Glomerular endothelial cell (primary cell): Measurements from ENCODE around the gene HIC2. TPM values are rescaled to one million over a fixed set of nuclear protein-coding genes. Genes with fewer than 3 reads are reported as not detected.
"Not testable (repeated sequence)": the region's sequence is repeated elsewhere in the genome, so short reads cannot be mapped to it uniquely, and the experiment has no call there.

ENCODE experiments used
- DNase-seq: peaks from one replicate; pipeline ENCODE4 v3.0.0-alpha.2; 2011; ENCODE audit warnings: low read depth, low spot score; ENCODE audit errors: extremely low read depth
- total RNA-seq: library from RNA; depleted of rRNA; stranded (reverse); fragments of >200 nt; gene quantifications from 2 replicates; pipeline ENCODE4 v1.2.3, GENCODE V29; 2015

Gene HIC2
- total RNA-seq, 1 donor from 2014 or later: 6.2 TPM

DNA sequence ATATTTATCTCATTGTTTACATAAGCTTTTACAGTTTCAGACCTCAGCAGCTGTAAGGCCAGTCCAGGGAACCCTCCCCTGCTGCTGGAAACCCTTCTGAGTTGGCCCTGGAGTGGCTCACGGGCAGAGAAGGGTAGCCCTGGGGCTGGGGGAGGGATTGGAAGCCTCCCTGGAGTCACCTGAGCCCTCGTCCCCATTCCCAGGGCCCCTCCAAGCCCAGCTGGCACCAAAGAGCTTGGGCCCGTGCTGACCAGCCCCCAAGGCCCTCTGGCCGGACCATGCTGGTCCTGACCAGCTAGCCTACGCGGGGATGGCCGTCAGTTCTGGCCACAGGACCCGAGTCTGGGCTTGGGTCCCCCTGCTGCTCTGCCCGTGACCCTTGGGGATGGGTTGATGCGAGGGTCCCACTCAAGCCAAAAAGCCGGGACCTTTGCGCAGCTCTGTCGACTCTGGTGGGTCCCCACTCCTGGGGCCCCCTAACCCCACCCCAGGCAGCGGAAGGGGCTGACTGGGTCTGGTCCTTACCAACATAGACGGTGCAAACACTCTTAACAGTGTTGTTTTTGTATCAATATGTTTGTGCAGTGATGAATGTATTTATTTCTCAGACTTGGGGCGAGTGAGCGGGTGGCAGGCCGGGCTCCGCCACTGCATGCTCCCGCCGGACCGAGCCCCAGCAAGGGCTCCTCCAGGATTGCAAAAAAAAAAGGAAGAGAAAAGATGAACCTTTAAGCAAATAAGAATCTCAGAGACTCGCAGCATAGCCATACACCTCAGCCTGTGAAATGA, 32.6 kb downstream of the HIC2 start:
- DNase-seq: no peak

DNA sequence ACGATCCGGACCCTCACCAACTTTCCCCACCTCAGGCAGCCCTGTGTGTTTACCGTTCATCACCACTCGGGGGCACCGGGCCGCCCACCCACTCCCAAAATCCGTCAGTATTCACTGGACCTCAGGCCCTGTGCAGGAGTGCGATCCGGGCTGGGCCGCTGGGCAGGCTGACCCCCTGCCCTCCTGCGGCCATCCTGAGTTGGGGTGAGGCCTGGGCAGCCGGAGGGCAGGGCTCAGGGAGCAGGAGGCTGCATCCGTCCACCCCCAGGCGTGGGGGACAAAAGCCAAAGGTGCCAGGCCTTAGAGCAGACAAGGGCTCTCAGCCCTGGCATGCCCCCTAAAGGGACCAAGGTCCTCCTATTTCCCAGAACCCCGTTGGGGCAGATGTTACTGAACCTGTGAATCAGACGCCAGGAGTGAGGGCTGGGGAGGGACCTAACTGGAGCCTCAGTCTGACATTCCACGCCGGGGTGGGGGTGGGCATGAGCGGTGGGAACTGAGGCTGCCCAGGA, 33.2 kb downstream of the HIC2 start:
- no peak for DNase-seq

DNA sequence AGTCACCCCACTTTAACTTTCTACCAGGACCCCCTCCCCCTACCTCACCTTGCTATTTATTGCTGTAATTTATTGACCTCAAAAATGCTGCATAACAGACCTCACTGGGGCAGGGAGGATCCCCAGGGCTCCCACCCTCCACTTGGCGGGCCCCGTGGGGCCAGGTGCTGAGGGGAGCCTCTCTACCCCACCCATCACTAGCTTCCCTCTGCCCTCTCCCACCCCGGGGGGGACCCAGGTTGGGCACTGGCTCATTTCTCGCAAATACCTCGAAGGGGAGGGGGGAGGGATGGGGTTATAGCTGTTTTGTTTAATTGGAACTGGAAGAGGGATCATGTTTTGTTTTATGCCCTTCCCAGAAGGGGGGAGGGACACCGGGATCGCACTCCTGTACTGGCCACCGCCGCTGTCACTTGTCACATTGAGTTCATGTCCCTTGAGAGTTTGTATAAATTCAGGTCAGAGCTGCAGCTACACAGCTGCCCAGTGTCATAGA, 33.7 kb downstream of the HIC2 start:
- no peak for DNase-seq

DNA sequence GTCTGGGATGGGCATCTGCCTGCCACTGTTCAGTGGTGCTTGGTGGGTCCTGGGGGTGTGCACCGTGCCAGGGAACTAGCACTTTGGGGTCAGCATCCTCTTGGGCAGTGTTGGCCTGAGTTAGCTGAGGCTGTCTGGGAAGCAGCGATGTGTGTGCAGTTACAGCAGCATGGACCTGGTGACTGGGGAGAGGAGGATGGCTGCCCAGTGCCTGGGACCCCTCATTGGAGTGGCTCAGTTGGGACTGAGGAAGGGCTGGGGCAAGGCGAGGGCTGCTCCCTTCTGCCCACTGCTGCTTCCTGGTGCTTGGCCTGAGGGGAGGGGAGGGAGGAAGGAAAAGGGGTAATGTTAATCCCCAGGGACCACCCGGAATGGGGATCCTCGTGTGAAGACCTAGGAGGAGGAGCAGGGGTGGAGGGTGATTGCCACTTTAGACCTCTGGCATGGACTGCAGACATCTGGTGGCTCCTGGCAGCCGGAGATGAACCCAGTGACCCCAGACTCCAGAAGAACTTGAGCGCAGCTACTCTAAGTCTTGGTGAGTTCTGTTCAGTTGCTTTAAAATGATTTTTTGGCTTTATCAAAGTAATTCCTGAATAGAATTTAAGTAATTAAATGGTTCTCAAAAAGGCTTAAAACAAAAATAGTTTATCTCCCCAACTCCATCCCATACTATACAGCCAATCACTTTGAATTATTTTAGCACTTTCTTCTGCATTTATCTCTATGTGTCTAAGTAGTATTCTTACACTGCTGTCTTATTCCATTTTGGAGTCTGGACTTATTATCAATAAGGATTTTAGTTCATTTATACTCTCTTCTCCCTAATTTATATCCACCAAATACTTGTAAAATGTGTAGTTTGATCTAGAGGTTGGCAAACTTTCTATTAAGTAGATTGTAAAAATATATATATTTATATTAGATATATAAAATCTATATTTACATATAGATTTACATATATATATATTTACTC, 34.7 kb downstream of the HIC2 start:
- DNase-seq: no peak

DNA sequence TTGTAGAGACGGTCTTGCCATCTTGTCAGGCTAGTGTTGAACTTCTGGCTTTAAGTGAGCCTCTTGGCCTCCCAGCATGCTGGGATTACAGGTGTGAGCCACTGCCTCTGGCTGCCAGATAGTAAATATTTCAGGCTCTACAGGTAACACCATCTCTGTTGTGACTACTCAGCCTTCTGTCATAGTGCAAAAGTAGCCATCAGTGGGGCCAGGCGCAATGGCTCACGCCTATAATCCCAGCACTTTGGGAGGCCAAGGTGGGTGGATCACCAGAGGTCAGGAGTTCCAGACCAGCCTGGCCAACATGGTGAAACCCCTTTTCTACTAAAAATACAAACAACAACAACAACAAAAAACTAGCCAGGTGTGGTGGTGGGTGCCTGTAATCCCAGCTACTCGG, 35.5 kb downstream of the HIC2 start:
- not testable (repeated sequence) for DNase-seq

DNA sequence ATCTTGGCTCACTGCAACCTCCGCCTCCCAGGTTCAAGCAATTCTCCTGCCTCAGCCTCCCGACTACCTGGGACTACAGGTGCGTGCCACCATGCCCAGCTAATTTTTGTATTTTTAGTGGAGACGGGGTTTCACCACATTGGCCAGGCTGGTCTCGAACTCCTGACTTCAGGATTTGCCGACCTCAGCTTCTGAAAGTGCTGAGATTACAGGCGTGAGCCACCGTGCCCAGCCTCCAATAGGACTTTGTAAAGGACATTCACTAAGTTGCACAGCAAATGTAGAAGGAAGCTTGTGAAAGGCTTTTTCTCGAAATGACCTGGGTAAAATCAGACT, 37.8 kb downstream of the HIC2 start:
- DNase-seq: not testable (repeated sequence)

DNA sequence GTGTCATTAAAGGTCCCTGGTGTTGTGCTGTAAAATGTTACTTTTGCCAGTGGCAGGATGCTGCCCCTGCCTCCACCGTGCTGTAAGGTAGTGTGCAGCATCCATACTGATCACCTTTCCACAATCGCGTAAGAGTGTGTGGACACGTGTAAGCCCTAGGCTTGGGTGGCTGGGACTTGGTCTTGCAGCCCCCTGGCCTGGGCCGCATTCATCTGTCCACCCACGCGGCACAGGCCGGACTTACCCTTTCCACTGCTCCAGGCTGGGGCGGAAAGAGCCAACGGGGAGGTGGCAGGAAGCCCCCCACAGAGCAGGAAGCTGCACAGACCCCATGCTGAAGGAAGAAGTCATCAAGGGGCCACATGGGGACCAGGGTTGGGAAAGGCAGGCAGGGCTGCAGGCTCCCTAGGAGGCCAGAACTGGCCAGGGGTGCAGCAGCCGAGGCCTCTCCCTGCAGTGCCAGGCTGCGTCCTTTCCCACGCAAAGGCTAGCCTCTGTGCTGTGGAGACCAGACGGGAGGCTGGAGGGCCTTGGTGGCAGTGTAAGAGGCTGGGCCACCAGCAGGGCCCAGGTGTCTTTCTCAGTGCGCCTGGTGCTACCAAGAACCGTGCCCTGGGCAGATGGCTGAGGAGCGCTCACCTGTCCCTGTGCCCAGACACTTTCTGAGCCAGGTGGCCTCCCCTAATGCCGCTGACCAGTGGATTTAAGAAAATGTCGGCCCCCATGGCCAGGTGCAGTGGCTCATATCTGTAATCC, 38.3 kb downstream of the HIC2 start:
- DNase-seq: no peak

DNA sequence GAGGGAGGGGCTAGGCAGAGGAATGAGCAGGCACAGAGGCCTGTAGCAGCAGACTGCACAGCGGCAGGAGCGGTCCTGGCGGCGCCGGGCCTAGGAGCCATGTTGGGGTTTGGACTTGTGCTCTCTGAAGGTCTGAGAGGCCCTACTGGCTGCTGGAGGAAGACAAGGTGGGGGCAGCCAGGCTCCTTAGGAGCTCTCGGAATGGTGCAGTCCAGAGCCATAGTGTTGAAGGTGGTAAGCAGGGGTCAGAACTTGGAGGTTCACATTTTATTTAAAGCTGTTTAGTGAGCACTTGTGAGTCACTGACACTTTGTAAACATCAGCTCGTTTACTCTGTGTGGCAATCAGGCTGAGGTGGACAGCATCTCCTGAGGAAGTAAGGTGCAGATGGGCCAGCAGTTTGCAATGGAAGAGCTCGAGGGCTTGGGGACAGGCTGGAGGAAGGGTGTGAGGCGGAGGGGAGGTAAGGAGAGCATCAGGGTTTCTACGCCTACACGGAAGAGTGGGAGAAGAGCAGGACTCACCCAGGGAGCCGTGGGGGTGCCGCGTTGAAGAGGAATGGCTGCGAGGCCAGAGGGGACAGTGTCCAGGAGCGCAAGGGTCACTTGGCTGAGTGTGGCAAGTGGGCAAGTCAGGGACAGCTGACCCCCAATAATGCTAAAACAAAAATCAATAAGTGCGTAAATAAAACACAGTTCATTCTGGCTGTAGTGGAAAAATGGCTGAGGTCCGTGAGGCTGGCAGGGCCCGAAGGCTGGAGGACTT, 40.0 kb downstream of the HIC2 start:
- no peak for DNase-seq

DNA sequence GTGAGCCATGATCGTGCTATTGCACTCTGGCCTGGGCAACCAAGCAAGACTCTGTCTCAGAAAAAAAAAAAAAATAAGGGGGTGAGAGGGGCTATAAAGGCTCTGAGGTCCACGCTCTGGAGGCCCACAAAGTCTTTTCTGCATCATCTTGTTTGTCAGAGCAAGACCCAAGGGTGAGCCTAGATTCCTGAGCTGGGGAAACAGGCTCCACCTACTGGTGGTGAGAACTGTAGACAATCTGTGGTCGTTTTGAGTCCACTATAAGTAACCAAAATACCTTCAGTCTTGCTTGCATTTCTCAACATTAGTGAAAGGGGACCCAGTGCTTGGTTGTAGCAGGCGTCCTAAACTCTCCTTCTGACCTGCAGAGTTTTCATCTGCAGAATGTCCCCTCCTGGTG, 45.5 kb downstream of the HIC2 start:
- DNase-seq: not testable (repeated sequence)

DNA sequence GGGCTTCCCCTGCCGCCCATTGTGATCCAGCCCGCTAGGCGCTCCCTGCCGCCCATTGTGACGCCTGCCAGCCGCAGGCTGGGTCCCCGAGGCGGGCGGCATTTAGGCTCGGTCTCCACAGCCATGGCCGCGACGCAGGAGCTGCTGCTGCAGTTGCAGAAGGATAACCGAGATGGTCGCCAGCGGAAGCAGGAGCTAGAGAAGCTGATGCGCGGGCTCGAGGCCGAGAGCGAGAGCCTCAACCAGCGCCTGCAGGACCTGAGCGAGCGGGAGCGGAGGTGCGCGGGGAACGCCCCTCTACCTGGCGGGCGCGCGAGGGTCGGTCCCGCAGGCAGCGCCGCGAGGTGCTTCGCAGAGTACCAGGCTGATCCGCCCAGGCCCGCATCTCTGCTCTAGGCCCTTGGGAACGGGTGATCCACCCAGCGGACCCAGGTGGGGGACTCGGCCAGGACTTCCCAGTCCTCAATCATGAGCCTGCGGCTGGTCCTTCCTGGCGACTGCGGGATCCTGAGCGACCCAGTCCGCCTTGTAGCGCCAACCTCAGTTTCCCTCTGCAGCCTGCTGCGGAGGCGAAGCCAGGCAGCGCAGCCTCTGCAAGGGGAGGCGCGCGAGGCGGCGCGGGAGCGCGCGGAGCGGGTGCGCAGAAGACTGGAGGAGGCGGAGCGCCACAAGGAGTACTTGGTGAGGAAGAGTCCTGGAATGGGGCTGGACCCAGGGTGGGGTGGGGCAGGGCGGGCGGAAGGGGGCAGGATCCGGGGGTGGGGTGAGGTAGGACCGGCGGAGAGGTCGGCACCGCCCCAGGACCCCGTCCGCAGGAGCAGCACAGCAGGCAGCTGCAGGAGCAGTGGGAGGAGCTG, 50.4 kb downstream of the HIC2 start, which contains the start of gene TMEM191C:
Gene TMEM191C (plus strand): TSS at position 51 of the 857 bp plus-strand sequence. CDS start 73 bp downstream, at position 124.
- not testable (repeated sequence) for DNase-seq

DNA sequence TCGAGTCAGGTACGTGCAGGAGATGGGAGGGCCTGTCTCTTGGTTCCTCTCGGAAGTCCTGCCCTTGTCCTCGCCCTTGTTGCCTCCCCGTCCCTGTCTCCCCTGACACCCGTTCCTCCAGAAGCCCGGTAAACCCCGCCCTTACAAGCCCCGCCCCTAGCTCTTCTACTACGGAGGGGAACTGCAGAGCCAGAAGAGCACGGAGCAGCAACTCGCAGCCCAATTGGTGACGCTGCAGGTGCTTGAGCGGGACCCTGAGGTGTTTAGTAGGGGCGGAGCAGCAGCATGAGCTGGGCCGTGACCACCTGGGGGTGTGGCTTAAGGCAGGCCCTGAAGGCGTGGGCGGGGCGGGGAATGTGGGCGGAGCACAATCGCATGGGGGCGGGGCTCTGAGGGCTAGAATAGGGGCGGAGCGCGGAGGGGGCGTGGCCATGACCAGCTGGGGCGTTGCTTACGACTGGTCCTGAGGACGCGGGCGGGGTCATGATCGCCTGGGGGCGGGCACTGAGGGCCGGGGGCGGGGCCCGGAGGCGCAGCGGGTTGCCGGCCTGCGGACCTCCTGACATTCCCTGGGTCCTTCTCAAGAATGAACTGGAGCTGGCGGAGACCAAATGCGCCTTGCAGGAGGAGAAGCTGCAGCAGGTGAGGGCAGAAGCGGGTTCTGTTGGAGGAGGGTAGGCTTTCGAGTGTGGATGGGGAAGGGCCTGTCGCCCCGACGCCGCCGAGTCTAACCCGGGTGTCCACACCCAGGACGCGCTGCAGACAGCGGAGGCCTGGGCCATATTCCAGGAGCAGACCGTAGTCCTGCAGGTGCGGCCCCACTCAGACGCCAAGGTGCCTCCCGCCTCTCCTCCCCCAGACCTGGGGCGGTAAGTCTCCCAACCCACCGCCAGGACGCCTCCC, 51.3 kb downstream of the HIC2 start:
- not testable (repeated sequence) for DNase-seq

DNA sequence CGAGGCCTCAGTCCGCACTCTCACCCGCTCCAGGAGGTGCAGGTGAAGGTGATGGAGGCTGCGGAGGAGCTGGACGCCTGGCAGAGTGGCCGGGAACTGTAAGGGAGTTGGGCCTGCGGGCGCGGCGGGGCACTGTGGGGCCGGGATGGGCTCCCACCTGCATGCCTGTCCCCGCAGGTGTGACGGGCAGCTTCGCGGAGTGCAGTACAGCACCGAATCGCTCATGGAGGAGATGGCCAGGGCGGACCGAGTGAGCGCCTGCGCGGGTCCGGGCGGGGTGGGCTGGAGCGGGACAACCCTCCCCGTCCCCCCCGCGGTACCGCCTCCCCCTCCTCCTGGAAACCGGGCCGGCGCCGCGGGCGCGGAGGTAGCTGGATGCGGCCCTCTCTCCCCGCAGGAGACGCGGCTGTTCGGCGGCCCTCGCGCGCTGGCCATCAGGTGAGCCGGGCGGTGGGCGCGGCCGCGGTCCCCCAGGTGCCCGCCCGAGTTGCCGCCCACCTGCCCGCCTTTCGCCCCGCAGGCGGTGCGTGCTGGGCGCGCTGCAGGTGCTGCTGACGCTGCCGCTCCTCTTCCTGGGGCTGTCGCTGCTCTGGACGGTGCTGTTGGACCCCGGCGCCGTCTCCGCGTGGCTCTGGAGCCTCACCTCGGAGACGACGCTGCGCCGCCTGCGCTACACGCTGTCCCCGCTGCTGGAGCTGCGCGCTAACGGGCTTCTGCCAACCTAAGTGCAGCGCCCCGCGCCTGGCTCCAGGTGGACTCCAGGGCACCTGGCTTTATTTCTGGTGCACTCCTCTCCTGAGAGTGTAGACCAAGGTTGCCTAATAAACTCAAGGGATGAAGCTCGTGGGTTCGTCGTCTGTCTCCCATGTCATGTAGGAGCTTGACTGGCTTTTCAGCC, 52.2 kb downstream of the HIC2 start:
- DNase-seq: not testable (repeated sequence)

DNA sequence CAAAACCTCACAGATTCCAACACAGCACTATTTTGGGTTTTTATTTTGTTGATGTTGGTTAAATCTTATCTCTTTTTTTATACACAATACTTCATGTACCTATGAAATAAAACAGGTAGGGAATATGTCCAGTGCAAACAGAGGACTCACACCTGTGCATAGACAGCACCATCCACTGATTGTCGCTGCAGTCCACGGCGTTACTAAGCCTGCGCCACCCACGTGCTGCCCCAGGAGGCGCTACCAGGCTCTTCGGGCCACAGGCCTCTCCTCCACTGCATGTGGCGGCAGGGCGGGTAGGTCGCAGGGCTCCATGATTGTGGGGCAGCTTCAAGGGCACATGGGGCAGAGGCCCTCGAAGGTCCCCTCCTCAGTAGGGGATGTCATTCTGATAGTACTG, 55.8 kb downstream of the HIC2 start:
- not testable (repeated sequence) for DNase-seq

DNA sequence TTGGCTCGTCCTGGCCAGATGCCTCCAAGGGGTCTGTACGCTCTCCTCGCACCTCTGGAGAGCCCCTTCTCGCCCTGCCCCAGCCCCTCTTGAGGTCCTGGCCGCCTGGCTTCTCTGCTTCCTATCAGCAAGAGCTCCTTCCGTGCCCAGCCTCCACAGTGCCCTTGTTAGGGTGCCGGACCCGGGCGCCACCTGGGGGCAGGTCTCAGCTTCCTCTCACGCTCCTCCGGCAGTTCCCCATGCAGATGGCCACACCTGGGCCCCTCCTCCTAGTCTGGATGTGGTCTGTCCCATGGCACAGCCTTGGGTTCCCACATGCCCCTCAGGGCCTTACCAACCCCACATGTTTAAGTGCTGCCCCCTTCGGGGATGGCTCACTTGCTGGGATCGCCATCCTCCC, 56.5 kb downstream of the HIC2 start:
- not testable (repeated sequence) for DNase-seq

DNA sequence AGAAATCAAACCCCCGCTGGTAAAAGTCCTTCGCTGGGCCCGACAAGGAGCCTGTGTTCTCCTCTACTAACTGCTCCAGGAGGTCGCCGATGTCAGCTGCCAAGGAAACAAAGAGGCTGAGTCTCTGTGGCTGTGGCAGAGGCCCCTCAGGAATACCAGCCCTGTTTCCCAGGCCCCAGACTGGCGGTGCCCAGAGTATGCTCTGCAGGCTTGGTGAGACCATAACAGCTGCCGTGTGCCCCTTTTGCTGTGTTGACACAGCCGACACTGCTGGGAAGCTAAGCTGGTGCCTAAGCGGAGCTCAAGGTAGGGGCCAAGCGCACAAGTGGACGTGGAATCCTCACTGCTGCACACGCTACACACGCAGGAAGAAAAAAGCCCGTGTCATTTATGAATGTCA, 66.9 kb downstream of the HIC2 start:
- not testable (repeated sequence) for DNase-seq

DNA sequence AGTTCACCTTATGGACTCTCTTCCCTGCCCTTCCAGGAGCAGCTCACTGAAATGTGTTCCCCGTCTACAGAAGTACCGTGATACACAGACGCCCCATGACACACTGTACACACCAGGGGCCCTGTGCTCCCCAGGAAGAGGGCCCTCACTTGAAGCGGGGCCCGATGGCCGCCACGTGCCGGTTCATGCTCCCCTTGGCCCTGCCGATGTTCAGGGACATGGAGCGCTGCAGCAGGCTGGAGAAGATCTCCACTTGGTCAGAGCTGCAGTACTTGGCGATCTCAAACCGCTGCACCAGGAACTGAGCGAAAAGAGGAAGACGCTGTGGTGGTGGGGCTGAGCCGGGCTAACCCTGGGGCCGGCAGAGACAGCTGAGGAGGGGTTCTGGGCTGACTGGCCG, 70.6 kb downstream of the HIC2 start:
- not testable (repeated sequence) for DNase-seq
